GM08714 (cell line): ENCODE measurements around the gene NME7.
"Not testable (repeated sequence)": the region's sequence is repeated elsewhere in the genome, so short reads cannot be mapped to it uniquely, and the experiment has no call there.

Experiments
- H3K4me3 ChIP-seq: fragments of 200-500 bp; sonication (Bioruptor generic); 2 replicates; pipeline ENCODE4 v1.5.1; 2014; ENCODE audit warnings: mild to moderate bottlenecking, low read length, inconsistent platforms
- ZNF274 ChIP-seq: IDR thresholded peaks from 2 replicates; pipeline ENCODE4 v1.6.1; 2012; ENCODE audit warnings: mild to moderate bottlenecking, low read depth, low read length

Gene NME7

GRCh38 chr1:169300854-169301253 is 66.7 kb downstream of the NME7 start:
- TF ChIP-seq ZNF274 = no peak
- no peak overlapping the region for H3K4me3 ChIP-seq

- no peak overlapping the region for H3K4me3 ChIP-seq
- TF ChIP-seq ZNF274 = no peak
Measured at GRCh38 chr1:169298441-169298840, 69.2 kb downstream of the NME7 start.

GRCh38 chr1:169295846-169296245 is 71.8 kb downstream of the NME7 start:
- TF ChIP-seq ZNF274 = no peak
- H3K4me3 ChIP-seq = no peak overlapping the region

GRCh38 chr1:169295425-169295824 is 72.2 kb downstream of the NME7 start:
- TF ChIP-seq ZNF274 = no peak
- no peak overlapping the region for H3K4me3 ChIP-seq

- no peak for TF ChIP-seq ZNF274
- H3K4me3 ChIP-seq = no peak overlapping the region
Measured at GRCh38 chr1:169289016-169289415, 78.6 kb downstream of the NME7 start.

GRCh38 chr1:169288011-169288414 is 79.6 kb downstream of the NME7 start:
- no peak overlapping the region for H3K4me3 ChIP-seq
- no peak for TF ChIP-seq ZNF274

GRCh38 chr1:169287280-169287679 is 80.3 kb downstream of the NME7 start:
- no peak overlapping the region for H3K4me3 ChIP-seq
- TF ChIP-seq ZNF274 = no peak

- H3K4me3 ChIP-seq = not testable (repeated sequence)
Measured at GRCh38 chr1:169281562-169281961, 86.0 kb downstream of the NME7 start.

- H3K4me3 ChIP-seq = no peak overlapping the region
- TF ChIP-seq ZNF274 = no peak
Measured at GRCh38 chr1:169271098-169271497, 96.5 kb downstream of the NME7 start.

GRCh38 chr1:169266133-169266532 is 101.5 kb downstream of the NME7 start:
- no peak overlapping the region for H3K4me3 ChIP-seq
- no peak for TF ChIP-seq ZNF274

GRCh38 chr1:169263059-169263458 is 104.5 kb downstream of the NME7 start:
- no peak for TF ChIP-seq ZNF274
- H3K4me3 ChIP-seq = no peak overlapping the region

GRCh38 chr1:169261884-169262283 is 105.7 kb downstream of the NME7 start:
- TF ChIP-seq ZNF274 = no peak
- no peak overlapping the region for H3K4me3 ChIP-seq

GRCh38 chr1:169260478-169261151 is 107.0 kb downstream of the NME7 start:
- TF ChIP-seq ZNF274 = no peak
- no peak overlapping the region for H3K4me3 ChIP-seq

GRCh38 chr1:169259816-169260215 is 107.8 kb downstream of the NME7 start:
- no peak overlapping the region for H3K4me3 ChIP-seq
- TF ChIP-seq ZNF274 = no peak

- no peak overlapping the region for H3K4me3 ChIP-seq
- TF ChIP-seq ZNF274 = no peak
Measured at GRCh38 chr1:169250795-169251194, 116.8 kb downstream of the NME7 start.

- TF ChIP-seq ZNF274 = no peak
- H3K4me3 ChIP-seq = no peak overlapping the region
Measured at GRCh38 chr1:169250022-169250421, 117.6 kb downstream of the NME7 start.
